ENCODE data around the gene CTNNBL1. TPM values are rescaled to one million over a fixed set of nuclear protein-coding genes. Genes with fewer than 3 reads are reported as not detected.

Gene CTNNBL1
- total RNA-seq, 4 donors from 2014 or later: 24.2 to 34.9 (median 31.6) TPM

DNA sequence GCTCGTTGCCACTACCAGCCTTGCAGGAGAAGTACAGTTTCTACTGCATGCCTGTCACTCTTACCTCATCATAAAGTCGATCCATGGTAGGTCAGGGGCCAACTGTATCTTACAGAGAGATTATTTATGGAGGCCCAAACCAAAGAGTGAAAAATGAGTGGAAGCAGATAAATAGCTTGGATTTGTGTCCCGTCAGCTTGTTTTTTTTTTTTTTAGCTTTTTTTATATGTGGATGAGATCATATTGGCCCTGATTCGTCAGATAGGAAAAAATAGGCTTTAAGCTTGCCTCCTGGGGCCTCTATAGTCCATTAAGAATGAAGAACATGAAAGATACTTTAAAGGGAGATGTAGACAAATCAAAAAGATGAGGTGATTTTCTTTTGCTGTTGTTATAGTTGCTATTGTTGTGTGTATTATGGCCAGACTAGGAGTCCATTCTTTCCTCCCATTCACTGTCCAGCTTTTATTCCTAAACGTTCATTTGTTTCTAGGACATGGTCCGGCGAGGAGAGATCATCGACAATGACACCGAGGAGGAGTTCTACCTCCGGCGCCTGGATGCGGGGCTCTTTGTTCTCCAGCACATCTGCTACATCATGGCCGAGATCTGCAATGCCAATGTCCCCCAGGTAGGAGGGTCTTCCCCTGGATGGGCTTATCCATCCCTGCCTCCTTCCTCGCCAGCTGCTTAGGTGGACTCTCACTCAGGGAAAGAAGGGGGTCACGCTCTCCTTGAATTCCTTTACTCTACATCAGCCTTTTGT is 165.8 kb downstream of the CTNNBL1 start:
- ATAC-seq (ENCODE audit: low FRiP score): no peak
- TF ChIP-seq CTCF (IDR thresholded peaks at IDR 0.05): no peak
- DNase-seq (ENCODE audit: low spot score): no peak

- TF ChIP-seq CTCF (IDR thresholded peaks at IDR 0.05): no peak
These were observed 169.5 kb downstream of the CTNNBL1 start for GRCh38 chr20:37863289-37863688.

DNA sequence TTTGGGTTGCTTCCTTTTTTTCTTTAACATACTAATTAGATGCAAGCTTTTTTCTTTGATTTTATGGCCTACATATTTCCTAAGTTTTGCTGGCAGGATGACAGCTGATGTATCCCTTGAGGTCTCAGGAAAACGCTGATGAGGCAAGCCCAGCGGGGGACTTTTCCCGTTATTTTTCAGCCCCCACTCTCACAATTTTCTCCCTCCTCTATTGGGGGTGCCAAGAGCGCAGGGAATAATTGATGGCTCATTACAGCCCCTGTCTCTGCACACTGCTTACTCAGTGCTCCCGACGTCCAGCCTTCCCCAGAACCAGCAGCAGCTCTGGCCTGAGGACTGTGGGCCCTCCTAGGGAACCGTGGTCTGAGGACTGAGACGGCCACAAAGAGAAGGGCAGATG is 170.5 kb downstream of the CTNNBL1 start:
- no peak for TF ChIP-seq CTCF (IDR thresholded peaks at IDR 0.05)
- no peak for DNase-seq (ENCODE audit: low spot score)

More at GRCh38 chr20:37863289-37863688, 169.5 kb downstream of the CTNNBL1 start:
- ATAC-seq (ENCODE audit: low FRiP score): no peak
- no peak for DNase-seq (ENCODE audit: low spot score)

DNA sequence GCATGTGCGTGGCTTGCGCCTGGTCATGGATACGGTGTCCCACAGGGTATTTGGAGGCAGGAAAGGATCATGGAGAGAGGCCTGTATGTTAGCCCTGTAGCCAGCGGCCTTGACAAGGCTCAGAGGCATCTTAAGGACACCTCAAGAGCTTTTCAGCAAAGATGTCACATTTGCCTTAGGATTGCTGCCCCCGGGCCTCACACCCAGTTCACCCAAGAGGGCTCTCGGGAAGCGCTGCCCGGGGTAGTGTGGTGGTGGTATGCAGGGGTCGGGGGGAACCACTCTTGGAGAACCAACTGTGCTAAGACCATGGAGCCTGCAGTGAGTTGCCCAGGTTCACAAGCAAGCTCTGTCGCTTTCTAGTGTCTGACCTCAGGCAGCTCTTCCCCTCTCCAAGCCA is 172.2 kb downstream of the CTNNBL1 start:
- DNase-seq (ENCODE audit: low spot score) (no peak), ATAC-seq (ENCODE audit: low FRiP score) (no peak)
- TF ChIP-seq CTCF (IDR thresholded peaks at IDR 0.05): no peak

More for the DNA sequence above, 170.5 kb downstream of the CTNNBL1 start:
- no peak for ATAC-seq (ENCODE audit: low FRiP score)

- no peak for TF ChIP-seq CTCF (IDR thresholded peaks at IDR 0.05)
- no peak for ATAC-seq (ENCODE audit: low FRiP score)
- no peak for DNase-seq (ENCODE audit: low spot score)
These were observed 173.7 kb downstream of the CTNNBL1 start for GRCh38 chr20:37867289-37868195.

GRCh38 chr20:37868851-37869333 is 175.1 kb downstream of the CTNNBL1 start:
- TF ChIP-seq CTCF (IDR thresholded peaks at IDR 0.05): no peak
- ATAC-seq (ENCODE audit: low FRiP score): no peak
- no peak for DNase-seq (ENCODE audit: low spot score)
